CD4-positive, CD25-positive, alpha-beta regulatory T cell (primary cell): ENCODE data around the gene MAPKAP1. TPM values are rescaled to one million over a fixed set of nuclear protein-coding genes. Genes with fewer than 3 reads are reported as not detected.

Experiments
- ATAC-seq, 2 donors: fragments of 150-1000 bp; cut with Tn5 transposase; one replicate each; pipeline ENCODE4 v1.10.0; 2021; ENCODE audit warnings: low read depth in 2 of 2, moderate number of reproducible peaks in 2 of 2, moderate library complexity in 1 of 2
- DNase-seq, 3 donors: peaks; one replicate each; pipeline versions ENCODE4 v3.0.0 to v3.0.0-alpha.2; 2012 to 2022; ENCODE audit warnings: mixed read lengths in 1 of 3
- H3K27ac ChIP-seq: one replicate; pipeline ENCODE4 v1.7.0; 2013; ENCODE audit warnings: mild to moderate bottlenecking, low read length; ENCODE audit not compliant: insufficient read depth, poor library complexity, severe bottlenecking
- H3K27me3 ChIP-seq: one replicate; pipeline ENCODE4 v1.7.0; 2013; ENCODE audit warnings: low read length; ENCODE audit not compliant: control insufficient read depth, insufficient read depth
- H3K36me3 ChIP-seq: one replicate; pipeline ENCODE4 v1.7.0; 2013; ENCODE audit warnings: mild to moderate bottlenecking, low read length, moderate library complexity; ENCODE audit not compliant: control insufficient read depth, insufficient read depth
- H3K4me1 ChIP-seq: 2 replicates; pipeline ENCODE4 v1.7.0; 2013; ENCODE audit warnings: mild to moderate bottlenecking, low read length; ENCODE audit not compliant: insufficient read depth, control insufficient read depth, poor library complexity, severe bottlenecking
- H3K4me3 ChIP-seq: one replicate; pipeline ENCODE4 v1.7.0; 2013; ENCODE audit warnings: low read depth, mild to moderate bottlenecking, low read length, moderate library complexity
- H3K9me3 ChIP-seq, 2 experiments: 1 replicate in 1 of 2; 2 replicates in 1 of 2; pipeline ENCODE4 v1.7.0; 2013; ENCODE audit warnings: low read length in 2 of 2, mild to moderate bottlenecking in 1 of 2, moderate library complexity in 1 of 2; ENCODE audit not compliant: control insufficient read depth in 2 of 2
- H3K27ac Mint-ChIP-seq, 3 donors: one replicate each; pipeline ENCODE4 v1.8.0; 2020 to 2022; ENCODE audit warnings: mild to moderate bottlenecking in 3 of 3, mixed read lengths in 3 of 3, moderate library complexity in 2 of 3
- H3K27me3 Mint-ChIP-seq: one replicate; pipeline ENCODE4 v1.8.0; 2022; ENCODE audit warnings: mild to moderate bottlenecking, mixed read lengths
- H3K36me3 Mint-ChIP-seq: one replicate; pipeline ENCODE4 v1.8.0; 2020; ENCODE audit warnings: mixed read lengths
- H3K4me1 Mint-ChIP-seq, 4 donors: one replicate each; pipeline ENCODE4 v1.8.0; 2020 to 2022; ENCODE audit warnings: mixed read lengths in 4 of 4, mild to moderate bottlenecking in 1 of 4
- H3K4me3 Mint-ChIP-seq, 4 donors: one replicate each; pipeline ENCODE4 v1.8.0; 2020 to 2022; ENCODE audit warnings: mild to moderate bottlenecking in 4 of 4, mixed read lengths in 4 of 4, moderate library complexity in 3 of 4
- H3K9me3 Mint-ChIP-seq, 7 donors: one replicate each; pipeline ENCODE4 v1.8.0; 2020 to 2022; ENCODE audit warnings: mixed read lengths in 7 of 7, mild to moderate bottlenecking in 3 of 7, moderate library complexity in 2 of 7
- polyA plus RNA-seq, 4 donors: library from polyadenylated mRNA; unstranded; fragments of 300-500 nt; fragmentation: Illumina TruSeq; gene quantifications; one replicate each; pipeline ENCODE4 v1.2.3, GENCODE V29; 2021
- total RNA-seq: library from RNA; stranded (reverse); gene quantifications from one replicate; pipeline ENCODE4 v1.2.3, GENCODE V29; 2022

The MAPKAP1 gene
- total and polyA plus RNA-seq, 5 donors from 2014 or later, result 40.8 to 53.2 (median 47.3) TPM

DNA sequence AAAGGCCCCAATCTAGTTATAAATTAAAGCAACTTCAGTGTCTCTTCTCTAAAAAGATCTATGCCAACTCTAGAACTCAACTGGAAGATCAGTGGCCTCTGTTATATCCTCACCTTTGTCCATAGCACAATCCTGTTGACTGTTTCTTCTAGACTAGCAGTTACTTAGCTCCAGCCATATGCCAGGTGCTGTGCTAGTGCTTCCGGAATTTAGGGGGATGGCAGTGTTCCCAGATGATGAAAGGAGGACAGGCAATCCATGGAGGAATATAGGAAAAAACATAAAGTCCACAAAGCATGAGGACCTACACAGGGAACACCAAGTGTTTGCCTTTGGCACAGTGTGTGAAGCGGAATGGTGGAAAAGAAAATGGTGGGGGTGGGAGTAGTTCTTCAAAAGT is 214.3 kb downstream of the MAPKAP1 start:
- ATAC-seq (no peak), DNase-seq (no peak)
- peak overlapping the region in 1 of 3 donors; percentile 18 for H3K27ac Mint-ChIP-seq
- Histone ChIP-seq H3K4me3 (no peak overlapping the region), H3K9me3 (no peaks in the 10 kb centered on the region), H3K4me1 (no peaks in the 10 kb centered on the region), H3K36me3 (no peaks in the 10 kb centered on the region), H3K27ac (no peak overlapping the region), H3K27me3 (no peaks in the 10 kb centered on the region)
- H3K4me1 Mint-ChIP-seq, result peaks cover 0 to 11% (median 8%) of the 10 kb centered on the region in 4 donors
- H3K9me3 Mint-ChIP-seq, result no peaks in the 10 kb centered on the region
- no peak overlapping the region for H3K4me3 Mint-ChIP-seq
- no peaks in the 10 kb centered on the region for H3K27me3 Mint-ChIP-seq
- peaks cover 15% of the 10 kb centered on the region for H3K36me3 Mint-ChIP-seq

DNA sequence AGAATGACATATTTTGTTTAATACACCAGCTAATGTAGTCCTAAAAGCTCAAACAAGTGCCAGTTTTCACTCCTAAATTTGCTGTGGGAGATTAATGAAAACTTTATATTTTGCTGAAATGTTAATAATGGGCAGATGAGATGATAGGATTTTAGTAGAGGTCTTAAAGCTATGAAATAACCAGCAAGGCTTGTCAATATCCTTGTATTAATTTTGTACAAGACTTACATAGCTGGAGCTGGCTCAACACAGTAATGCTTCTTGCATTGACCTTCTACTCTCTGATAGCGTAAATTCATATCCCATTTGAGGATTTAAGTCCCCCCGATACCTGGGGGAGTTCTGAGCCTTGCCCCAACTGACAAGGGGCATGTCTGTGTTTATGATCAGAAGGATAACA is 219.2 kb downstream of the MAPKAP1 start:
- Histone ChIP-seq H3K27ac (no peak overlapping the region), H3K27me3 (no peaks in the 10 kb centered on the region), H3K36me3 (peaks cover 11% of the 10 kb centered on the region), H3K4me1 (no peaks in the 10 kb centered on the region), H3K9me3 (no peaks in the 10 kb centered on the region), H3K4me3 (no peak overlapping the region)
- peaks cover 0 to 6% (median 0%) of the 10 kb centered on the region in 4 donors for H3K4me1 Mint-ChIP-seq
- no peak for ATAC-seq
- peaks cover 22% of the 10 kb centered on the region for H3K36me3 Mint-ChIP-seq
- peak overlapping the region in 1 of 3 donors; percentile 31 for H3K27ac Mint-ChIP-seq
- DNase-seq, result no peak
- no peaks in the 10 kb centered on the region for H3K9me3 Mint-ChIP-seq
- H3K4me3 Mint-ChIP-seq, result no peak overlapping the region
- H3K27me3 Mint-ChIP-seq, result no peaks in the 10 kb centered on the region

DNA sequence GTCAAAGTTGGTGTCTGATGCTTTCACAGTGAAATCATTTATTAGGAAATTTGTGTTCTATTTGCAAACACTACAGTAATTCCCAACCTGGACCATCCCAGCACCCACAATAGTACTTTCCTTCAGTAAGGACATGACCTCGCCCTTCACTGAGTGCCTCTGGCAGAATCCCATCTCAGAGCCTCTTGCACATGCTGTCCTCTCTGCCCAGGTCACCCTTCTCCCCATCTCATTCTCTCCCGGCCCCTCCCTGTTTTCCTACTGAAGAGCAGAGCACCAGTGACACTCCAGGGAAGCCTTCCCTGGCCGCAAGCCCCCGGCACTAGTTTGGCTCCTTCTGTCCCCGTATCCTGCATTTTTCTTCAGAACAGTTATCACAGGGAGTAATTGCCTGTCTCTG is 220.4 kb downstream of the MAPKAP1 start:
- H3K4me3 ChIP-seq, result no peak overlapping the region

DNA sequence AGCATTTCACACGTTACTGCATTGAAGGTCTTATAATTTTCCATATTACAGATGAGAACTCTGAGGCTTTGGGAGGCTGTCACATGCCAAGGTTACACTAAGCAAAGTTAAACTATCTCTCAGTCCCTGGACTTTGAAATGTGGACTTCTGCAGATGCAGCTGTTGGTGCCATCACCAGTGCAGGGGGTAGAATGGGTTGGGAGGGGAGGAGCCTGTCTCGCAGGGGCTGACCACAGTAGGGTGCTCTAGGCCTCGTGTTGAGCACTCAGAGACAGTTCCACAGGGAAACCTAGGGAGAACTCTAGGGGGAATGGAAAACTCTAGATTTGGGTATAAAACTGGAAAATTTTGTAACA is 220.9 kb downstream of the MAPKAP1 start:
- H3K9me3 ChIP-seq, result no peaks in the 10 kb centered on the region
- H3K36me3 ChIP-seq, result peaks cover 17% of the 10 kb centered on the region
- no peak overlapping the region for H3K4me3 ChIP-seq
- Mint-ChIP-seq H3K9me3 (no peaks in the 10 kb centered on the region), H3K36me3 (peaks cover 32% of the 10 kb centered on the region), H3K4me3 (no peak overlapping the region), H3K27ac (peak overlapping the region in 2 of 3 donors; percentile 47 to 68), H3K27me3 (no peaks in the 10 kb centered on the region), H3K4me1 (peaks cover 0 to 6% (median 2%) of the 10 kb centered on the region in 4 donors)
- no peak for DNase-seq
- no peaks in the 10 kb centered on the region for H3K27me3 ChIP-seq
- H3K27ac ChIP-seq, result no peak overlapping the region
- no peaks in the 10 kb centered on the region for H3K4me1 ChIP-seq
- ATAC-seq, result no peak

More for the DNA sequence above, 220.4 kb downstream of the MAPKAP1 start:
- Histone ChIP-seq H3K4me1 (no peaks in the 10 kb centered on the region), H3K27ac (no peak overlapping the region), H3K27me3 (no peaks in the 10 kb centered on the region), H3K9me3 (no peaks in the 10 kb centered on the region), H3K36me3 (peaks cover 15% of the 10 kb centered on the region)
- H3K4me1 Mint-ChIP-seq, result peaks cover 0 to 6% (median 2%) of the 10 kb centered on the region in 4 donors
- DNase-seq (no peak), ATAC-seq (no peak)
- H3K27me3 Mint-ChIP-seq, result no peaks in the 10 kb centered on the region
- H3K36me3 Mint-ChIP-seq, result peaks cover 29% of the 10 kb centered on the region
- no peaks in the 10 kb centered on the region for H3K9me3 Mint-ChIP-seq
- peak overlapping the region in 2 of 3 donors; percentile 9 to 81 for H3K27ac Mint-ChIP-seq
- no peak overlapping the region for H3K4me3 Mint-ChIP-seq

DNA sequence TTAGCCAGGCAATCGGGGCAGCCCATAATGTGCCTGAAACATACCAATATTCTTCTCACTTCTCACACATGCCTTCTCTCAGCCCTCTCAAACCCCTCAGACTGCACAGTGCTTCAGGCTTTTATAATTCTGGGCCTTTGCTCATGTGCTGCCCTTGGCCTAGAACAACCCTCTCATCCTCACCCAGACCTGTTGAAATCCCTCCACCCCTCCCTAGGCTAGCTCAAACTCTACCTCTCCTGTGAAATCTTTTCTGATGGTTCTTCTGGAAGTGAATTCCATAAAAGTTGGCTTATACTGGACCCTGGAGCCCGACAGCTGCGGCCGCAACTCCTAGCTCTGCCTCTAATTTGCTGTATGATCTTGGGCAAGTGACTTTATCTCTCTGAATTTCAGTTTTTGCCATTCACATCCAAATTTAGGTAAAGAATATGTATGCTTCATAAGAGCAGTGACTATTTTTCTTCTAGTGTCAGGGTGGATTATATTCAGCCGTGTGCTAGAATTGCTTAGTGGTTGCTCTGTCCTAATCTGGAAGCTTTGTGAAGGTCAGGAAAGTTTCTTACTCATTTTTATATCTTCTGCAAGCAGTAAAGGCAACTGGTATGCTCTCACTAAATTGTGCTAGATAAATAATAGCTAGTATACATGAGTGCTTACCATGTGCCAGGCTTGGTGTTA is 221.4 kb downstream of the MAPKAP1 start:
- Mint-ChIP-seq H3K27me3 (no peaks in the 10 kb centered on the region), H3K27ac (peak overlapping the region in 1 of 3 donors; percentile 68), H3K9me3 (no peaks in the 10 kb centered on the region), H3K4me3 (no peak overlapping the region), H3K36me3 (peaks cover 34% of the 10 kb centered on the region), H3K4me1 (peaks cover 0 to 6% (median 2%) of the 10 kb centered on the region in 4 donors)
- DNase-seq (no peak), ATAC-seq (no peak)
- H3K9me3 ChIP-seq, result no peaks in the 10 kb centered on the region
- peaks cover 17% of the 10 kb centered on the region for H3K36me3 ChIP-seq
- no peak overlapping the region for H3K4me3 ChIP-seq
- no peaks in the 10 kb centered on the region for H3K4me1 ChIP-seq
- no peaks in the 10 kb centered on the region for H3K27me3 ChIP-seq
- H3K27ac ChIP-seq, result no peak overlapping the region

DNA sequence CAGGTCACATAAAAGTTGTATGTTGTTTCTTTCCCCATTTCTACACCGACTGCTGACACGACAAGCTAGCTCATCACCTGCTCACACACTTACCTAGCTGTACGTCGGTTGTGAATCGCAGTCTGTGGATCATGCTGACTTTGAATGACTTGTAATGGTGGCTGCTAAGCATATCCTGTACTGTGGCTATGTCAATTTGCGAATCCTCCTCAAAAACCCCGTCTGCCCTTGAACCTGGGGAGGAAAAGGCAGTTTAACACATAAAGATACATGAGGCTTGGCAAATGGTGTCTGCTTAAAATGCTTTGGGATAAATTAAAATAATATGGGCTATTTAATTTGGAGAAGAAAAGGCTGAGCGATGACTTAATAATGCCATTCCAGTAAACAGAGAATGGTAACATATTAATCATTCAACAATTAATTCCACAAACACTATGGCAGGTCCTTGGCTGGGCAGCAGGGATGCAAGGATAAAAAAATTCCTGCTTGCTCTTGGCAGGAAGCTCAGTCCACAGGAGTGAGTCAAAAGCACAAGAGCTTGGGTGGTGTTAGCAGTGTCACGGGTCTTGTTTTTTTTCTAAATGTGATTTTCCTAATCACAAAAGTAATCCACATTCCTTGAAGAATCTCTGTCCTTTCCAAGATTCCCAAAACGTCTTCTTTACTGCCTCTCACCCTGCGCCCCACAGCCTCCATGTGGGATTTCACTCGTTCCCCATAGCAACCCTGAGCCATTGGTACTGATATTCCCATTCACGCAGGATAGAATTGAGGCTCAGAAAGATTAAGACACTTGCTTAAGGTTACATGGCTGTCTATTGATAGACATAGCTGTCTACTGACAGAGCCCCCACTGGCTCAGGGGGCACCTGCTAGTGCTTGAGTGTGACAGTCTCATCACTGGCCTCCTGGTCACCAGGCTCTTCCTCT is 222.4 kb downstream of the MAPKAP1 start:
- H3K4me3 Mint-ChIP-seq, result no peak overlapping the region
- ATAC-seq (no peak), DNase-seq (no peak)
- Histone ChIP-seq H3K4me3 (no peak overlapping the region), H3K4me1 (no peaks in the 10 kb centered on the region), H3K27ac (no peak overlapping the region), H3K9me3 (no peaks in the 10 kb centered on the region), H3K36me3 (peaks cover 23% of the 10 kb centered on the region), H3K27me3 (no peaks in the 10 kb centered on the region)
- peak overlapping the region in 1 of 3 donors; percentile 68 for H3K27ac Mint-ChIP-seq
- peaks cover 42% of the 10 kb centered on the region for H3K36me3 Mint-ChIP-seq
- peaks cover 0 to 2% (median 0%) of the 10 kb centered on the region in 7 donors for H3K9me3 Mint-ChIP-seq
- H3K4me1 Mint-ChIP-seq, result peaks cover 0 to 6% (median 2%) of the 10 kb centered on the region in 4 donors
- H3K27me3 Mint-ChIP-seq, result no peaks in the 10 kb centered on the region

DNA sequence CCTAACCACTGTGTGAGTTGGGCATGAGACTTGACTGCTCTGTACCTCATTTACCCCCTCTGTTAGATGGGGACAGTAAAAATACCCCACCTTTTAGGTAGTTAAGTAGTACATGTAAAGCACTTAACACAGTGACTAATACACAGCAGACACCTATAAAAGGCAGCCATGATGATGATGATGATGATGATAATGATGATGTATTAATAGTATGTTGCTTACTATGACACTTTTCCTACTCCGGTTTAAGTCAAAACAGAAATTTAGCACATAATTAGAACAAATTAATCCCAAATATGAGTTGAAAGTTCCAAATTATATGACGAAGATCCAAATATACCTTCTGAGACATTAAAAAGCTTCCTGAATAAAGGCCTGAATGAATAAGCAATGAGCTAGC is 223.3 kb downstream of the MAPKAP1 start:
- ATAC-seq, result no peak

More for the DNA sequence above, 223.3 kb downstream of the MAPKAP1 start:
- H3K27me3 Mint-ChIP-seq, result no peaks in the 10 kb centered on the region
- no peak overlapping the region for H3K4me3 Mint-ChIP-seq
- H3K9me3 ChIP-seq, result no peaks in the 10 kb centered on the region
- no peak for DNase-seq
- H3K4me1 ChIP-seq, result no peaks in the 10 kb centered on the region
- H3K36me3 ChIP-seq, result peaks cover 23% of the 10 kb centered on the region
- H3K27ac Mint-ChIP-seq, result no peak overlapping the region
- peaks cover 0 to 4% (median 2%) of the 10 kb centered on the region in 4 donors for H3K4me1 Mint-ChIP-seq
- H3K36me3 Mint-ChIP-seq, result peaks cover 41% of the 10 kb centered on the region
- no peaks in the 10 kb centered on the region for H3K27me3 ChIP-seq
- H3K9me3 Mint-ChIP-seq, result peaks cover 0 to 2% (median 0%) of the 10 kb centered on the region in 7 donors
- H3K4me3 ChIP-seq, result no peak overlapping the region
- H3K27ac ChIP-seq, result no peak overlapping the region
